Mucosa of descending colon (tissue), 3 donors: ENCODE data around the gene PPP6R3. TPM values are rescaled to one million over a fixed set of nuclear protein-coding genes. Genes with fewer than 3 reads are reported as not detected.

Source experiments
- ATAC-seq: fragments of 200-7000 bp; cut with Tn5 transposase; one replicate; pipeline ENCODE4 v1.9.1; 2020; ENCODE audit warnings: mild to moderate bottlenecking, moderate library complexity
- DNase-seq, 3 donors: peaks; one replicate each; pipeline ENCODE4 v3.0.0-alpha.2; 2020
- H3K36me3 ChIP-seq: fragments of 200-600 bp; one replicate; pipeline ENCODE4 v1.8.0; 2021; ENCODE audit warnings: low read depth, mild to moderate bottlenecking
- H3K4me1 ChIP-seq: fragments of 200-600 bp; one replicate; pipeline ENCODE4 v1.8.0; 2021; ENCODE audit warnings: low read depth, mild to moderate bottlenecking
- H3K4me3 ChIP-seq: fragments of 200-600 bp; one replicate; pipeline ENCODE4 v1.8.0; 2021; ENCODE audit warnings: mild to moderate bottlenecking
- H3K9me3 ChIP-seq: fragments of 200-600 bp; one replicate; pipeline ENCODE4 v1.8.0; 2021; ENCODE audit warnings: mild to moderate bottlenecking
- intact Hi-C, 2 donors: fragments of 100-400 bp; cut with DNase I in 1 of 2; cut with micrococcal nuclease in 1 of 2; formaldehyde crosslinking; loops; one replicate each; pipeline versions ENCODE4 v1.11.0 to v1.11.1; 2022; cut with DNase I, micrococcal nuclease
- total RNA-seq, 3 donors: library from RNA; stranded (reverse); fragmentation: NEBNext Ultra II Directional in 2 of 3; extraction: Animal tissue kit (Norgen Biotek cat#: 25700) in 2 of 3; gene quantifications; one replicate each; pipeline versions ENCODE4 v1.2.1 to v1.2.4, GENCODE V29; 2021 to 2023
- TF ChIP-seq, protein P1 (sequence below): fragments of 200-600 bp; IDR thresholded peaks from one replicate; pipeline ENCODE4 v1.8.0; 2022; ENCODE audit warnings: antibody characterized with exemption, mild to moderate bottlenecking
- donor health status: DM: no; HTN: no; CAD: no; lungs with moderate emphysema.
- donor health status: DM: no; HTN: no; CAD: no.
- donor health status: DM: no; HTN: yes; CAD: no.

Gene PPP6R3
- total RNA-seq, 3 donors from 2014 or later, result 107 to 141 (median 115) TPM

DNA sequence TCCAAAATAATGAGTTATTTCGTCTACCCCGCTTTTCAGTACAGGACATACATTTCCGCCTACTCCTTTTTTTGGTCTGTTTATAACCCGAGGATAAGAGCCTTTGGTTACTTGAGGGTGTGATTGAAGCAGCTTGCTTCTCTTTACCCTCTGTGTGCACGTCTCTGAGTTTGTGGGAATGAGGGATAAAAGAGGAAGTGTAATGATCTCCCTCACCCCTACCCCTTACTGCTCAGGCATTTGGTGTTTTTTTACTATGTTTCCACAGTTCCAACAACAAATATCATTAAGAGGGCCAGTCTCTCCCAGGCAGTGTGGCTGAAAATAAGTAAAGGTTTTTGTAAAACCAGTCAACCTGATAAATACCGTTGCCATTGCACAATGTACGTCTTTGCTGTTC is 140.6 kb downstream of the PPP6R3 start:
- intact Hi-C loops, result no loop called here
- H3K4me3 ChIP-seq, result no peak overlapping the region
- ATAC-seq (no peak), DNase-seq (no peak)
- TF ChIP-seq, protein P1, sequence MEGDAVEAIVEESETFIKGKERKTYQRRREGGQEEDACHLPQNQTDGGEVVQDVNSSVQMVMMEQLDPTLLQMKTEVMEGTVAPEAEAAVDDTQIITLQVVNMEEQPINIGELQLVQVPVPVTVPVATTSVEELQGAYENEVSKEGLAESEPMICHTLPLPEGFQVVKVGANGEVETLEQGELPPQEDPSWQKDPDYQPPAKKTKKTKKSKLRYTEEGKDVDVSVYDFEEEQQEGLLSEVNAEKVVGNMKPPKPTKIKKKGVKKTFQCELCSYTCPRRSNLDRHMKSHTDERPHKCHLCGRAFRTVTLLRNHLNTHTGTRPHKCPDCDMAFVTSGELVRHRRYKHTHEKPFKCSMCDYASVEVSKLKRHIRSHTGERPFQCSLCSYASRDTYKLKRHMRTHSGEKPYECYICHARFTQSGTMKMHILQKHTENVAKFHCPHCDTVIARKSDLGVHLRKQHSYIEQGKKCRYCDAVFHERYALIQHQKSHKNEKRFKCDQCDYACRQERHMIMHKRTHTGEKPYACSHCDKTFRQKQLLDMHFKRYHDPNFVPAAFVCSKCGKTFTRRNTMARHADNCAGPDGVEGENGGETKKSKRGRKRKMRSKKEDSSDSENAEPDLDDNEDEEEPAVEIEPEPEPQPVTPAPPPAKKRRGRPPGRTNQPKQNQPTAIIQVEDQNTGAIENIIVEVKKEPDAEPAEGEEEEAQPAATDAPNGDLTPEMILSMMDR, result no peak
- H3K4me1 ChIP-seq, result no peaks in the 10 kb centered on the region
- H3K9me3 ChIP-seq, result no peaks in the 10 kb centered on the region
- H3K36me3 ChIP-seq, result peaks cover 10% of the 10 kb centered on the region

DNA sequence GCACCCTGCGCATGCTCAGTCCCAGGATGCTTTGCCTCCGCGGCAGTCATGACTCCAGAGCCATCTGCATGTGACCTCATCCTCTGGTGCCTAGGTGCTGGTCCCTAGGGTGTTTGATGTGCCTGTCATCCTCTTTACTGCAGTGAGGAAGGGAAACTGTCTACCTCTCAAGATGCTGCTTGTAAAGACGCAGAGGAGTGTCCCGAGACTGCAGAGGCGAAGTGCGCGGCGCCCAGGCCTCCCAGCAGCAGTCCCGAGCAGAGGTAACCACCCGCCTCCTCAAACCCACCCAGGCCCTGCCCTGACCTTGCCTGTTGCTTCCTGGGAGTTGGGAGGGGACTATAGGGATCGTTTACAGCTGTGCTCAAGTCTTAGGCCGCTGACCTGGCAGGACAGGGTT is 149.2 kb downstream of the PPP6R3 start:
- ATAC-seq (no peak), DNase-seq (no peak)
- H3K4me3 ChIP-seq, result no peak overlapping the region
- intact Hi-C loops, result no loop called here
- H3K4me1 ChIP-seq, result no peaks in the 10 kb centered on the region
- TF ChIP-seq, protein P1, result no peak
- H3K36me3 ChIP-seq, result peaks cover 16% of the 10 kb centered on the region
- H3K9me3 ChIP-seq, result no peaks in the 10 kb centered on the region

DNA sequence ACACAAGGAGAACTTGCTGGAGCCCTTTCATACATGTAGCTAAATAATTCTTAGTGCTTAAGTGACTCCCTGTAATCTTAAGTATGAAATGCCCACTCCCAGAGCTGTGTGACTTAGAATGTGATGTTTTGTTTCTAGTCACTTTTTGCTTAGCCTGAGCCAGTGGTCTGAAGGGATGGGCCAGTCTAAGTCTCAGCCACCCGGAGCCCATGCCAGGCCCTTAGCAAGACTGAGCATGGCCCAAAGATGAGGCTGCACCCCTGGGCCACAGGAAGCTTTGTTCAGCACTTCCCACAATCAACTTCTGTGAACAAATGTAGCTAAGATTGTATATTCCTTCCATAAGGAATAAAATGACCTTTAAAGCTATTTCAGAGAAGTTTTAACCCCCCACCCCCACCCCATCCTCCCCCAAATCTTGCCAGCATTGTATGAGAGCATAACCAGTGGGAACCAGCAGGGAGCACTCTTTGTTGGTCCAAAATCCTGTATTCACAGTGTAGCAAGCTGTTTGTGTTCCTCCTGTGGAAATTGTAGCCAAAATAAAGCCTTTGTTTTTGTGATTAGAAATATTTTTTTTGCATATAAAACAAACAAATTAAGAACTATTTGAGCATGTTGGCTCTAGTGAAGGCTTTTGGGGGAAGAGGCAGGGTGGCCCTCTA is 150.0 kb downstream of the PPP6R3 start:
- Histone ChIP-seq H3K36me3 (peaks cover 16% of the 10 kb centered on the region), H3K4me1 (no peaks in the 10 kb centered on the region), H3K4me3 (no peak overlapping the region), H3K9me3 (no peaks in the 10 kb centered on the region)
- DNase-seq, result no peak
- TF ChIP-seq, protein P1, result no peak
- peak; percentile 7 for ATAC-seq
- intact Hi-C loops, result no loop called here

DNA sequence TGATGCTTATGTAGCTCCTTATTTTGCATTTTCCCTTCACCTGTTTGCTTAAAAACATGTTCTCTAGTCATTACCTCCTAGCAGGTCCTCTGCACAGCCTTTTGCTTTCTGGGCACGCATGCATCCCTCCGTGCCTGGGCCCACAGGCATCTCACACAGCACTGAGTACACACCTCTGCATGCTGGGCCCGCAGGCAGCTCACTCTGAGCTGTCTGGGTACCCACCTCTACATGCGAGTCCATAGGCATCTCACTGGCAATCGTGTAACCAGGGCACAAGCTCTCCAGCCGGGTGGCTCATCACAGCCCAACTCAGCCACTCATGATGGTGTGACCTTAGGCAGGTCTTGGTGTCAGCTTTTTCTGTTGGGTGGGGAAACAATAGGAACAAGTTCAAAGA is 155.1 kb downstream of the PPP6R3 start:
- DNase-seq, result no peak
- no peak for ATAC-seq
- Histone ChIP-seq H3K36me3 (peaks cover 10% of the 10 kb centered on the region), H3K9me3 (no peaks in the 10 kb centered on the region), H3K4me1 (no peaks in the 10 kb centered on the region), H3K4me3 (no peak overlapping the region)
- TF ChIP-seq, protein P1, result no peak
- intact Hi-C loops, result no loop called here

DNA sequence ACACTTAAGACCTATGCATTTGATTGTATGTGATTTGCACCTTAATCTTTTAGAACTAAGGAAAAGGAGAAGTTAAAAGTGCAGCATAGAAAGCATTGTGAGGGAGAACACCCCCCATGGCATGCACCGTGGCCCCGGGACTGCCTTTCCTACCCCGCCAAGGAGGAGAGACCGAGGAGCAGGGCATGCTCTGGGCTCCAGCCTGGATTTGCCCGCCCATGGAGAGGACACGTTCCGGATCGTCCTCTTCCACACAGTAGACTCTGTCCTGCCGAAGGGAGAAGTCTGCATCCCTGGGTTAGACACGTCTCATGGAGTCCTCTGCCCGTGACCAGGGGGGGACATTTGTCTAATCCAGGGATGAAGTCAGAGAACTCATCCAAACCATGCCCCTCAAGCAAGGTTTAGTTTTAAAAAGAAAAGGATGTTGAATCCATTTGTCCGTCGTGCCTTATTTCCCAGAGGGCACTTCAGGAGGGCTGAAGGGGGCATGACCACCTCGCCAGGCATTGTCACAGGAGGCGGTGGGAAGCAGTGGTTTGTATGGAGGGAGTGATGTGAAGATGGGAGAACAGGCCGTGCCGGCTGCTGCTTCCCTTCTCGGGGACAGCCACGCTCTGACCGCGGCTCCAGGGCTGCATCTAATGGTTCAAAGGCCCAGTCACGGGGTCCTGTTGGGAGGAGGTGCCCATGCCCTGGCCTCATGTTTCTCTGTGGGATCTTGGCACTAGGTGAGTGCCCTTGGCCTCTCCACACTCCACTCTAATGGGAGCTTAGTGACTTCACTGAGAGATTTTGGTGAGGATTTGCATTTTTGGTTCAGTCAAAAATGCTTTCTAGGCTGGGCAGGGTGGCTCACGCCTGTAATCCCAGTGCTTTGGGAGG is 157.6 kb downstream of the PPP6R3 start:
- Histone ChIP-seq H3K4me3 (no peak overlapping the region), H3K36me3 (peaks cover 6% of the 10 kb centered on the region), H3K4me1 (no peaks in the 10 kb centered on the region), H3K9me3 (no peaks in the 10 kb centered on the region)
- ATAC-seq (peak; percentile 26), DNase-seq (no peak)
- TF ChIP-seq, protein P1, result no peak
- intact Hi-C loops, result no loop called here
